SK-N-SH (cell line): Measurements from ENCODE around the gene RAB30. TPM values are rescaled to one million over a fixed set of nuclear protein-coding genes. Genes with fewer than 3 reads are reported as not detected.

Experiments
- CTCF ChIA-PET: fragments of 300-600, 350-600 bp; formaldehyde crosslinking; extraction: SDS; loops from one replicate; lab custom pipeline; 2021; lab: Yijun Ruan, JAX
- POLR2A ChIA-PET: fragments of 350-600 bp; sonication (Branson Sonifier 250); formaldehyde crosslinking; extraction: SDS; loops from one replicate; lab custom pipeline; 2020; ENCODE audit warnings: antibody characterized with exemption, inconsistent platforms; lab: Yijun Ruan, JAX
- DNase-seq: peaks from one replicate; pipeline ENCODE4 v3.0.0; 2012
- H2AFZ ChIP-seq: fragments of 200-600 bp; sonication (generic); 2 replicates; pipeline ENCODE4 v1.8.1; 2016; ENCODE audit warnings: antibody characterized with exemption, mild to moderate bottlenecking, low read depth
- H3F3A ChIP-seq: fragments of 200-600 bp; sonication (generic); replicated peaks from 2 replicates; pipeline ENCODE3; 2016; ENCODE audit warnings: antibody characterized with exemption, mild to moderate bottlenecking; ENCODE audit not compliant: insufficient read depth
- H3K27ac ChIP-seq, 2 experiments: fragments of 200-500 bp in 1 of 2; fragments of 200-600 bp in 1 of 2; sonication (Bioruptor generic) in 1 of 2; sonication (generic), shearing (Covaris generic) in 1 of 2; 2 replicates each; pipeline versions ENCODE4 v1.5.1 to v1.6.1; 2014 to 2016; ENCODE audit warnings: low read depth in 2 of 2, inconsistent platforms in 1 of 2, low read length in 1 of 2, mild to moderate bottlenecking in 1 of 2, mixed read lengths in 1 of 2
- H3K27me3 ChIP-seq: fragments of 200-600 bp; sonication (generic), shearing (Covaris generic); 2 replicates; pipeline ENCODE4 v1.6.1; 2016; ENCODE audit warnings: mixed run types; ENCODE audit not compliant: insufficient read depth
- H3K36me3 ChIP-seq, 2 experiments: fragments of 200-500 bp in 1 of 2; fragments of 200-600 bp in 1 of 2; sonication (Bioruptor generic) in 1 of 2; sonication (generic) in 1 of 2; replicated peaks in 1 of 2; 2 replicates each; pipeline versions ENCODE3 to v1.5.1; 2014 to 2016; ENCODE audit warnings: low read length in 1 of 2, mild to moderate bottlenecking in 1 of 2; ENCODE audit not compliant: insufficient read depth in 2 of 2, control insufficient read depth in 1 of 2
- H3K4me1 ChIP-seq, 2 experiments: fragments of 200-500 bp in 1 of 2; fragments of 200-600 bp in 1 of 2; sonication (Bioruptor generic) in 1 of 2; sonication (generic), shearing (Covaris generic) in 1 of 2; 2 replicates each; pipeline versions ENCODE4 v1.5.1 to v1.6.1; 2014 to 2016; ENCODE audit warnings: low read depth in 1 of 2, low read length in 1 of 2, mixed run types in 1 of 2; ENCODE audit not compliant: insufficient read depth in 2 of 2, control insufficient read depth in 1 of 2
- H3K4me2 ChIP-seq: fragments of 200-600 bp; sonication (generic), shearing (Covaris generic); 2 replicates; pipeline ENCODE4 v1.6.1; 2017; ENCODE audit warnings: mixed run types
- H3K4me3 ChIP-seq, 2 experiments: fragments of 200-500 bp in 1 of 2; fragments of 200-600 bp in 1 of 2; sonication (Bioruptor generic) in 1 of 2; sonication (generic), shearing (Covaris generic) in 1 of 2; 2 replicates each; pipeline versions ENCODE4 v1.5.1 to v1.8.1; 2014 to 2016; ENCODE audit warnings: low read depth in 2 of 2, inconsistent platforms in 1 of 2, low read length in 1 of 2, mild to moderate bottlenecking in 1 of 2, mixed read lengths in 1 of 2, moderate library complexity in 1 of 2
- H3K79me2 ChIP-seq: fragments of 200-600 bp; sonication (generic); 2 replicates; pipeline ENCODE4 v1.8.1; 2017; ENCODE audit warnings: mild to moderate bottlenecking; ENCODE audit not compliant: insufficient read depth
- H3K9ac ChIP-seq: fragments of 200-600 bp; sonication (generic); 2 replicates; pipeline ENCODE4 v1.6.1; 2017; ENCODE audit warnings: mixed run types
- H3K9me2 ChIP-seq: fragments of 200-600 bp; sonication (generic); 2 replicates; pipeline ENCODE4 v1.6.1; 2017; ENCODE audit warnings: mixed run types
- H3K9me3 ChIP-seq: fragments of 200-600 bp; sonication (generic); 2 replicates; pipeline ENCODE4 v1.6.1; 2017; ENCODE audit warnings: mixed run types, mild to moderate bottlenecking, moderate library complexity
- H4K20me1 ChIP-seq: fragments of 200-600 bp; sonication (generic); 2 replicates; pipeline ENCODE4 v1.6.1; 2017; ENCODE audit warnings: mild to moderate bottlenecking, mixed run types; ENCODE audit not compliant: insufficient read depth
- CHD2 ChIP-seq: fragments of 150-350 bp; IDR thresholded peaks from 2 replicates; pipeline ENCODE4 v1.6.1; 2018; ENCODE audit warnings: low read length; ENCODE audit not compliant: partially characterized antibody
- CTCF ChIP-seq: fragments of 200-600 bp; sonication (generic); IDR thresholded peaks from 2 replicates; pipeline ENCODE4 v1.6.1; 2017; ENCODE audit warnings: antibody characterized with exemption, mild to moderate bottlenecking, moderate library complexity
- FOSL2 ChIP-seq: IDR thresholded peaks from 2 replicates; pipeline ENCODE4 v1.4.0; 2012; ENCODE audit warnings: low read depth, mild to moderate bottlenecking, moderate library complexity, borderline replicate concordance
- MAX ChIP-seq: IDR thresholded peaks from 2 replicates; pipeline ENCODE4 v1.4.0; 2012; ENCODE audit warnings: low read depth
- RAD21 ChIP-seq: IDR thresholded peaks from 2 replicates; pipeline ENCODE4 v1.6.1; 2012; ENCODE audit warnings: mild to moderate bottlenecking, low read length
- RCOR1 ChIP-seq: fragments of 150-350 bp; IDR thresholded peaks from 2 replicates; pipeline ENCODE4 v1.6.1; 2017; ENCODE audit warnings: antibody characterized with exemption, low read length
- SIN3A ChIP-seq: IDR thresholded peaks from 2 replicates; pipeline ENCODE4 v1.6.1; 2012; ENCODE audit warnings: low read depth, mild to moderate bottlenecking, low read length, moderate library complexity, borderline replicate concordance
- TAF1 ChIP-seq: IDR thresholded peaks from 2 replicates; pipeline ENCODE4 v1.6.1; 2012; ENCODE audit warnings: low read depth, mild to moderate bottlenecking, low read length, moderate library complexity, borderline replicate concordance
- TCF12 ChIP-seq: IDR thresholded peaks from 2 replicates; pipeline ENCODE4 v1.4.0; 2012
- USF1 ChIP-seq: IDR thresholded peaks from 2 replicates; pipeline ENCODE4 v1.4.0; 2012; ENCODE audit warnings: low read depth, borderline replicate concordance
- ZBTB33 ChIP-seq: IDR thresholded peaks from 2 replicates; pipeline ENCODE4 v1.4.0; 2012; ENCODE audit warnings: low read depth, borderline replicate concordance
- WGBS: methylation state at CpG from one replicate; pipeline ENCODE4 v1.1.6; 2017; ENCODE audit warnings: low lambda C conversion rate; 5-methylcytosine and 5-hydroxymethylcytosine counted together
- polyA plus RNA-seq, 3 experiments: library from polyadenylated mRNA; depleted of rRNA; stranded (reverse); fragments of >200 nt; gene quantifications; 2 replicates each; pipeline ENCODE4 v1.2.3, GENCODE V29; 2012

Gene RAB30
- polyA plus RNA-seq, 1 of the 3 experiments (the other 2 are of a cell fraction): 3.3 TPM

GRCh38 chr11:83105168-83105567 lies 33.5 kb upstream of the RAB30 start (continued):
- TF ChIP-seq USF1 (no peak), SIN3A (no peak), RCOR1 (no peak), RAD21 (no peak), TAF1 (no peak), MAX (no peak), CTCF (no peak), TCF12 (no peak)

- Histone ChIP-seq H3F3A (no peaks in the 10 kb centered on the region), H3K9me3 (no peaks in the 10 kb centered on the region), H3K9ac (no peak overlapping the region), H3K4me3 (no peak overlapping the region), H4K20me1 (no peaks in the 10 kb centered on the region), H3K27ac (no peak overlapping the region), H3K4me1 (no peaks in the 10 kb centered on the region), H3K79me2 (no peaks in the 10 kb centered on the region), H3K27me3 (no peaks in the 10 kb centered on the region), H3K36me3 (no peaks in the 10 kb centered on the region), H3K9me2 (no peaks in the 10 kb centered on the region), H2AFZ (no peak overlapping the region), H3K4me2 (no peak overlapping the region)
- POLR2A ChIA-PET: no interaction called here
- no peak for DNase-seq
- WGBS: 88% methylated on average over 3 of the region's 3 CpGs
- TF ChIP-seq ZBTB33 (no peak), CHD2 (no peak), FOSL2 (no peak)
- CTCF ChIA-PET: no interaction called here
These were observed 31.1 kb upstream of the RAB30 start for GRCh38 chr11:83102834-83103233.
